OCI-LY1 (cell line): ENCODE measurements around the gene IL17F.

Source experiments
- H2AFZ ChIP-seq: fragments of 200-600 bp; sonication (generic), shearing (Covaris generic); 2 replicates; pipeline ENCODE4 v1.6.0; 2014; ENCODE audit warnings: antibody characterized with exemption, mild to moderate bottlenecking, low read length
- H3F3A ChIP-seq: fragments of 200-600 bp; sonication (generic), shearing (Covaris generic); 2 replicates; pipeline ENCODE4 v1.6.0; 2014; ENCODE audit warnings: mild to moderate bottlenecking, antibody characterized with exemption, low read length, moderate library complexity; ENCODE audit not compliant: insufficient read depth
- H3K27ac ChIP-seq: fragments of 200-600 bp; sonication (generic); 2 replicates; pipeline ENCODE4 v1.5.1; 2014; ENCODE audit warnings: low read length, mixed run types, mild to moderate bottlenecking, low read depth; ENCODE audit not compliant: poor library complexity, severe bottlenecking
- H3K27me3 ChIP-seq: fragments of 200-600 bp; sonication (generic); 2 replicates; pipeline ENCODE4 v1.6.0; 2014; ENCODE audit warnings: antibody characterized with exemption, mild to moderate bottlenecking, low read length, moderate library complexity; ENCODE audit not compliant: insufficient read depth
- H3K36me3 ChIP-seq: fragments of 200-600 bp; sonication (generic); 2 replicates; pipeline ENCODE4 v1.6.1; 2014; ENCODE audit warnings: mild to moderate bottlenecking, antibody characterized with exemption, low read length, moderate library complexity, mixed read lengths; ENCODE audit not compliant: insufficient read depth
- H3K4me1 ChIP-seq: fragments of 200-600 bp; sonication (generic); 2 replicates; pipeline ENCODE4 v1.5.1; 2014; ENCODE audit warnings: mild to moderate bottlenecking, low read length, moderate library complexity; ENCODE audit not compliant: insufficient read depth, severe bottlenecking
- H3K4me2 ChIP-seq: fragments of 200-600 bp; sonication (generic), shearing (Covaris generic); 2 replicates; pipeline ENCODE4 v1.6.1; 2014; ENCODE audit warnings: low read length
- H3K4me3 ChIP-seq: fragments of 200-600 bp; sonication (generic); 2 replicates; pipeline ENCODE4 v1.5.1; 2014; ENCODE audit warnings: low read length, low read depth, mild to moderate bottlenecking, mixed read lengths; ENCODE audit not compliant: poor library complexity, severe bottlenecking
- H3K79me2 ChIP-seq: fragments of 200-600 bp; shearing (Covaris generic); 2 replicates; pipeline ENCODE4 v1.6.1; 2016; ENCODE audit warnings: mixed run types, low read length, mixed read lengths; ENCODE audit not compliant: insufficient read depth
- H3K9ac ChIP-seq: fragments of 200-600 bp; sonication (generic), shearing (Covaris generic); 2 replicates; pipeline ENCODE4 v1.6.1; 2014; ENCODE audit warnings: mild to moderate bottlenecking, low read length, mixed read lengths
- H3K9me2 ChIP-seq: fragments of 200-600 bp; sonication (generic), shearing (Covaris generic); 2 replicates; pipeline ENCODE4 v1.6.1; 2014; ENCODE audit warnings: low read depth, mild to moderate bottlenecking, low read length, mixed read lengths
- H3K9me3 ChIP-seq: fragments of 200-600 bp; shearing (Covaris generic); 2 replicates; pipeline ENCODE4 v1.6.1; 2014; ENCODE audit warnings: low read length, mixed read lengths
- H4K20me1 ChIP-seq: fragments of 200-600 bp; sonication (generic), shearing (Covaris generic); 2 replicates; pipeline ENCODE4 v1.6.0; 2016; ENCODE audit warnings: mild to moderate bottlenecking, low read length; ENCODE audit not compliant: insufficient read depth
- CTCF ChIP-seq: fragments of 200-600 bp; sonication (generic), shearing (Covaris generic); IDR thresholded peaks from 2 replicates; pipeline ENCODE4 v1.5.1; 2017; ENCODE audit warnings: mild to moderate bottlenecking, antibody characterized with exemption, low read length, moderate library complexity, mixed read lengths
- EZH2 ChIP-seq: fragments of 200-600 bp; sonication (generic), shearing (Covaris generic); IDR thresholded peaks from 2 replicates; pipeline ENCODE4 v1.8.0; 2017; ENCODE audit warnings: borderline replicate concordance, mixed run types, mild to moderate bottlenecking, antibody characterized with exemption, low read length, moderate library complexity, mixed read lengths

IL17F gene

GRCh38 chr6:52243282-52243893 is 912 bp downstream of the IL17F start:
- Histone ChIP-seq H3K79me2 (no peaks in the 10 kb centered on the region), H3K4me2 (no peak overlapping the region), H4K20me1 (no peaks in the 10 kb centered on the region), H3K9me2 (no peaks in the 10 kb centered on the region), H3K9ac (no peak overlapping the region), H3K27ac (no peak overlapping the region), H3K4me1 (no peaks in the 10 kb centered on the region), H3K4me3 (no peak overlapping the region), H3K9me3 (no peaks in the 10 kb centered on the region), H2AFZ (no peak overlapping the region), H3K27me3 (no peaks in the 10 kb centered on the region; the same call in 1 of the 2 replicates), H3K36me3 (no peaks in the 10 kb centered on the region), H3F3A (no peaks in the 10 kb centered on the region)
- no peak for TF ChIP-seq CTCF
- TF ChIP-seq EZH2: no peak

GRCh38 chr6:52241819-52242218 is 2.5 kb downstream of the IL17F start:
- Histone ChIP-seq H3K9me2 (no peaks in the 10 kb centered on the region), H3K4me2 (no peak overlapping the region), H3F3A (no peaks in the 10 kb centered on the region), H3K9me3 (no peaks in the 10 kb centered on the region), H3K36me3 (no peaks in the 10 kb centered on the region), H3K27ac (no peak overlapping the region), H3K4me3 (no peak overlapping the region), H2AFZ (no peak overlapping the region), H4K20me1 (no peaks in the 10 kb centered on the region), H3K9ac (no peak overlapping the region), H3K27me3 (peaks cover 4% of the 10 kb centered on the region; the same call in 1 of the 2 replicates), H3K79me2 (no peaks in the 10 kb centered on the region), H3K4me1 (no peaks in the 10 kb centered on the region)
- TF ChIP-seq EZH2 (no peak), CTCF (no peak)

GRCh38 chr6:52233975-52234823 is 10.1 kb downstream of the IL17F start:
- 0 out of 2 replicates have a peak, but pooled peaks cover 4% of the 10 kb centered on the region for H3K27me3 ChIP-seq
- no peak overlapping the region for H3K9ac ChIP-seq
- no peaks in the 10 kb centered on the region for H3K9me3 ChIP-seq
- H3F3A ChIP-seq: no peaks in the 10 kb centered on the region
- no peak overlapping the region for H3K4me3 ChIP-seq
- H3K9me2 ChIP-seq: no peaks in the 10 kb centered on the region
- no peaks in the 10 kb centered on the region for H3K36me3 ChIP-seq
- H3K4me2 ChIP-seq: no peak overlapping the region
- no peaks in the 10 kb centered on the region for H4K20me1 ChIP-seq
- no peaks in the 10 kb centered on the region for H3K79me2 ChIP-seq
- no peaks in the 10 kb centered on the region for H3K4me1 ChIP-seq
- no peak for TF ChIP-seq EZH2
- peak; percentile 42; the same call in 1 of the 2 replicates for TF ChIP-seq CTCF
- no peak overlapping the region for H2AFZ ChIP-seq
- no peak overlapping the region for H3K27ac ChIP-seq
